Measurements from ENCODE around the gene SEMA4G. TPM values are rescaled to one million over a fixed set of nuclear protein-coding genes. Genes with fewer than 3 reads are reported as not detected.
"Not testable (repeated sequence)": the region's sequence is repeated elsewhere in the genome, so short reads cannot be mapped to it uniquely, and the experiment has no call there.

The SEMA4G gene
- total and polyA plus RNA-seq, 2 of the 4 experiments (the other 2 are of a cell fraction): 0.90 to 8.7 TPM

DNA sequence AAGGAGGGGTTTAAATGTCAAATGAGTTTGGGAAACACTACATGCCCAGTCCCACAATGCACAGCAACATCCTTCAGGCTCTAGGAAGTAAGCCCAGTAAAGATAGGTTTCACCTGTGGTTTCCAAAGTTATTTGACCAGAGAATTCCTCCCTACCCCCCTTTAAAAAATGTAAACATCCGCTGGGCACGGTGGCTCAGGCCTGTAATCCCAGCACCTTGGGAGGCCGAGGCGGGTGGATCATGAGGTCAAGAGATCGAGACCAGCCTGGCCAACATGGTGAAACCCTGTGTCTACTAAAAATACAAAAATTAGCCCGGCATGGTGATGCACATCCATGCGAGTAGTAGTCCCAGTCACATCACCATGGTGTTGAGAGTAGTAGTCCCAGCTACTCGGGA is 6.1 kb downstream of the SEMA4G start:
- H4K5ac ChIP-seq (ENCODE audit: low read depth, low read length); BruUV-seq (replicated peaks); H4K91ac ChIP-seq (ENCODE audit: insufficient read depth, low read depth, low read length); H3K23ac ChIP-seq (ENCODE audit: low read depth, low read length); H3K56ac ChIP-seq (ENCODE audit: extremely low read depth, insufficient read depth, low read length); intact Hi-C loops (cut with micrococcal nuclease); DNase-seq; dilution Hi-C loops (cut with HindIII; ENCODE audit: low sequenced_read_pairs, unreplicated experiment); H2BK120ac ChIP-seq (ENCODE audit: low read depth, low read length); H2BK15ac ChIP-seq (ENCODE audit: low read depth, low read length); H3K27me3 ChIP-seq (ENCODE audit: control insufficient read depth, insufficient read depth, low read length); H3K9ac ChIP-seq (ENCODE audit: low read depth, low read length); H3K4ac ChIP-seq (ENCODE audit: low read depth, low read length); H2AFZ ChIP-seq (replicated peaks; ENCODE audit: low read length, poor library complexity); H3K18ac ChIP-seq (ENCODE audit: low read depth, low read length); H2AK5ac ChIP-seq (ENCODE audit: low read depth, low read length); H3K79me1 ChIP-seq (ENCODE audit: low read depth in 1 of 2, low read length in 2 of 2); H4K8ac ChIP-seq (ENCODE audit: low read depth in 2 of 2, low read length in 2 of 2); H2AK9ac ChIP-seq (replicated peaks; ENCODE audit: low read depth, low read length, poor library complexity); H3K27ac ChIP-seq (ENCODE audit: insufficient read depth, low read length); H3K4me2 ChIP-seq (ENCODE audit: low read depth, low read length); POLR2A ChIA-PET (ENCODE audit: unreplicated experiment); H3K4me3 ChIP-seq (ENCODE audit: insufficient read depth, low read depth, low read length); H2BK20ac ChIP-seq (ENCODE audit: low read depth, low read length); H3K14ac ChIP-seq (replicated peaks; ENCODE audit: low read depth, low read length); H3K9me3 ChIP-seq (ENCODE audit: control insufficient read depth, insufficient read depth, low read length); H2BK5ac ChIP-seq (ENCODE audit: low read depth, low read length, poor library complexity, severe bottlenecking); H3K9me1 ChIP-seq (ENCODE audit: insufficient read depth, low read length); H3K4me1 ChIP-seq (ENCODE audit: control insufficient read depth, insufficient read depth, low read length); ATAC-seq (ENCODE audit: low read depth); in situ Hi-C loops (cut with MboI; ENCODE audit: low sequenced_read_pairs); CTCF ChIA-PET; H4K20me1 ChIP-seq (ENCODE audit: insufficient read depth, low read length): not testable (repeated sequence)
- no CpG with 5 or more reads among the region's 8 CpGs for WGBS, 2 experiments (ENCODE audit: extremely low coverage in 2 of 2, insufficient read length in 1 of 2)
- peaks cover 17% of the 10 kb centered on the region for H3K36me3 ChIP-seq (ENCODE audit: control insufficient read depth, insufficient read depth, low read length)
